GM21576 (cell line): ENCODE data around the gene ADAMTS5.

Experiments used
- ATAC-seq: cut with Tn5 transposase; IDR thresholded peaks from one replicate; pipeline ENCODE4 v1.9.1; 2021; ENCODE audit warnings: mild to moderate bottlenecking, moderate library complexity; ENCODE audit not compliant: unreplicated experiment

The ADAMTS5 gene

DNA sequence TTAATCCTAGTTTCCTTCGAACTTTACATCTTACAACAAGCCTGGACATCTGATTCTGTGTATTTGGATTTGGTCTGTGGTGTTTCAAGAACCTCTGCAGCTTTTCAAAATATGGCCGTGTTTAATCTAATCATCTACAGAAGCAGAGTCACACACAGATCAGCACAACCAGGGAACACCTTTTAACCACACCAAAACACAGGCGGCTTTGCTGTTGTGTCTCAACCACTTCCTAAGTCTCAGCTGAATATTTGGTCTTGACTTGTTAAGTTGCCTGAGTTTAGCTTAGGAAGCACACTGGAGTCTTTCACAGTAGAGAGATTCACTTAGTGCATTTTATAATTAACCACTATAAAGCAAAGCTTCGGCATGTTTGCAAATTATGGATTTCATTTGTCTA is 17.1 kb downstream of the ADAMTS5 start:
- no peak for ATAC-seq

DNA sequence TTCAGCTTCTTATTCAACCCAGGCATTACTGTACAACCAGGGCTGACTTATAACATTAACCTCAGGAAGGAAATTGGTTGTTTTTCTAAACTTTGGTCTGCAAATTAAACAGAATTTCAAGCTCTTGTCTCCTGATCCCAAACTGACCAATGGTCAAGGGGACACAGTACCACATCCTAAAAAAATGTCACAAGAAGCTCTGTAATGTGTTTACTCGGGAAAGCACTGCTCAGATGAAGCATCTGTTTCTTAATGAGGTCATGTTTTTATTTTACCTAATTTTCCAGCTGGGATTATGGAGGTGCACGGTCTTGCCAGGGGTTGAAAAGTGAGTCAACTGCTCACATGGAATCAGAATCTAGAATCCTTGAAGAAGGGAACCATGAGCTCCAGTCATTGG is 18.7 kb downstream of the ADAMTS5 start:
- ATAC-seq = no peak

DNA sequence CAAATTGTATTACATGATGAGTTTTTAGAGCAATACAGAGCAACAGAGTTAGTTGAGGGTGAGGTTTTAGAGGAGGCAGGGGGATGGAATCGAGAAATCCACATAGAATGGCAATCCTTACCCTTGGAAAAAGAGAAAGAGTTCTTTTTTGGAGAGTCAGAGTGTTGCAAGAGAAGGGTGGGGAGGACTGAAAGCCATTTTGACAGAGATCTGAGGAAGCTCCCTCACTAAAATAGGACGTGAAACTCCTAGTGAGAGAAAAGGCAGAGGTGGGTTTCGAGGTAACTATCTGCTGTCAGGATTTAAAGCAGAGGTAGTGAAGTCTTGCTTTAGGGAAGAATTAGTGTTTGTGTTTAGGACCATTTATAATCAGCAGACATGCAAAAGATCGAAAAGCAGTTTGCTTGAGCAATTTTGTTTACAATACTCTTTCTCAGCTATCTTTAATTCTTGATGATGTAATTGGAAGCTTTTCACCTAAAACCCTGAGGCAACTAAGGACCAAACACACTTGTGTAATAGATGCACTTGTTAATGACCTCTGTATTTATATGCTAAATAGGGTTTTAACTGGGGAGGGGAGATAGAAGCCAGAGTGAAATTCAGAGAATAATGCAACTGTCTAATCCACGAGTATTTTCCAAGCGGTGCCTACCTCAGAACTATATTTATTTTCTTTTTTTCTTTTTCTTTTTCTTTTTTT is 20.0 kb downstream of the ADAMTS5 start:
- no peak for ATAC-seq

DNA sequence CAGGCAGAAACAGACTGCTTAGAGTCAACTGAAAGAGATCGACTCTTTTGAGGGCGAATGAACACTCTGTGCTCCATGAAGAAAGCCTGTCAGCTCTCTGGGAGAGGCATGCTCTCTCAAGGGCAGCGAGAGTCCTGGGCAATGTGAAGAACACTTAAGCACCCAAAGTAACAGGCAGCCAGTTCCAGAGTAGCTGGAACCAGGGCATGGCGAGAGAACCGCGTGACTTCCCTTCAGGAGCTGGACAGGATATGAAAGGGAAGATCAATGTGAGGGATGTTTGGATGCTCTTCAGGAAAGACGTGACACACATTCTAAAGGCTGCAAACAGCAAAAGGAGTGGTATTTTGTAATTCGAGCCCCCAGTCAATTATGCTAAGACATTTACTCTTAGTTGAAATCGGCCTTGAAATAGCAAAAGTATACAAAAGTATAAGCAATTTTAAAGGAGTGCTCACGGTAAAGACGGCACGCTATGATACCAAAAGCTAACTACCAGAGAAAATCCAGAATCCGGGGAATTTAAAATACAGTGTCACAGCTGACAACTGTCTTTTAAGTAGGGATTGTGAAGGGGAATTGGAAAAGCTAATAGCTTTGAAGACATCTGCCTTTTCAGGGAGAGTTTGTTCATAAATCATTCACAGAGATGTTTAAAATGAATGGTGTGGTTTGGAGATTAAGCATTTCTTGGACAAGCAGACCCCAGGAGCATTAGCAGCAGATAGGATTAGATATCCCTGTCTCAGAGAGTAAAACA is 20.8 kb downstream of the ADAMTS5 start:
- no peak for ATAC-seq

DNA sequence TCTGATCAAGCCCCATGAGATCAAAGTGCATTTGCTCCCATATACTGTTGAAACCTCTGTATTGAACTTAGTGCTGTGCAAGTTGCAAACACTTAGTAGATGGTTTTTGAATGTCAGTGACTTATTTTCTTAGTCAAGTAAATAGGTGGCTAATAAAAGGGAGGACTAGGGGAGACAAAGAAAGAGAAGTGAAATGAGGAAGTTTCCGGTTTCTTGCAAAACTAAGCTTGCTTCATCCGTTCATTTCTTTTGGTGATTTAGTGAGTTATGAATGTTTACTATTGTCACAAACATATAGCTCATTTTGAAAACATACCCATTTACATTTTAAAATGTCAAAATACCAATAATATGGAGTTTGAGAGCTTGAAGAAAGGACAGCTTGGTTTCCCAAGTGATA is 23.0 kb downstream of the ADAMTS5 start:
- no peak for ATAC-seq

DNA sequence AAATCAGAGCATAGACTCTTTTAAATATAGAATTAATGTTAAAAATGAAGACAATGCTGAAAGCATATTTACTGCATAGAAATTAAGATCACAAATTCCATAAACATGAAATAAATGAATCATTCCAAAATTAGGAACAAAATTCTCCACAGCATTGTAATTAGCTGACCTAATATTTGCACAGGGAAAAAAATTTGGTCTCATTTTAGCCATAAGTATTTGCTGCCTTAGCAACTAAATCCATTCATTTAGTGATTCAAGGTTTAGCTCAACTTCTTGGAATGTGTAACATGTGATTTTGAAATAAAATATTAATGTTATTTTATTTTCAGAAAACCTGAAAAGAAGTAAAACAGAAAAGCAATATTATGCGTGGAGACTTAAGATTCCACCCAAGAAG is 25.5 kb downstream of the ADAMTS5 start:
- ATAC-seq = no peak

DNA sequence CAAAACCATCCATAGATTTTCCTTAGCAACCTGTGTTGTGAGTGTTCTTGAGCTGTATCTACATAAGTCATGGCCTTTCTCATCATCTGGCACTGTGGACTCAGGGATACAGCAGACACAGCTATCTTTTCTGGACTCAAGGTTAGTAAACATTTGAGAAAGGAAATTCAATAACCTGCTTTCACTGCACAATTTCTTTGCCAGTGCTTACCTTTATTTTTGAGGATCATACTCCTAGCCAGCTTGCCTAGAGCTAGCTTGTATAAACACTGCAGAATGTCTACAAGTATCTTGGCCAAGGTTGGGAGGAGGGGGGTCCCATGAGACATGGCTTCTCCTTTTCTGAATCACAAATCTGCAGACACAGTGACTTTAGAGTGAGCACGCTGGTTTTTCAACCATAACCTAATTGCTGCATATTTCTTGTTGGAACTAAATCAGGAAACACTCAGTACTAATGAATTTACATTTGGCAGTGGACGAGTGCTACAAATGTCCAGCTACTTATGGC is 27.2 kb downstream of the ADAMTS5 start:
- no peak for ATAC-seq

DNA sequence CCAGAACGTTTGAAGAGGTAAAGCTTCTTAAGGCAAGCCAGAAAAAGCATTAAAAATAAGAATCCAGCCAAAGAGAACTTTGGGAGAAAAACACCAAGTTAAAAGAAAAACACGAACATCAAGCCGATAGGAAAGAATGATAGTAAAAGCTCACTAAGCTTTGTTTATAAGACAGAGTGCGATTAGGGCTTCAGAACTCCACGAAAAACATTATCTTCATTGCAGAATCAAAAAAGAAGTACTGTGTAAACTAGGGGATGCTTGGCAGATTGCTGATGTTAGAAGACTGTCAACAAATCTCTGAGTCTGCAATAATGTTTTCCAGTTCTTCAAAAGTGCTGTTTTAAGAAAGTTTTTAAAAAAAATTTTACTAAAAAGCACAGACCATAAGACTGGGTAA is 30.2 kb downstream of the ADAMTS5 start:
- ATAC-seq = no peak

DNA sequence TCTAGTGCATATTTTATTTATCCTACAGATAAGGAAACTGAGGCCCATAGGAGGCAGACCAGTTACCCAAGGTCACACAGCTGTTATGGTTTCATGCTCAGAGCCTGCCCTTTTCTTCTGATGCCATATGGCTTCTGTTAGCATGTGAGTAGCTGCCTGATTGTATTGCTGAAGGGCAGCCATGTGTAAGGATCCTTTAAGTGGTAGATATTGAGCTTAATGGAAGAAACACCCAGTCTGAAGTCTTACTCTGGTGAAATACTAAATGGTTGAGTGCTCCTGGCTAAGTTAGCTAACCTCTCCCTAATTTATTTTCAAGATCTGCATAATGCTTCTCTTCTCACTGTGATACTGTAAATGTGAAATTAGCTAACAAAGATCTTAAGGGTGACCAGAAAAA is 30.9 kb downstream of the ADAMTS5 start:
- ATAC-seq = no peak

DNA sequence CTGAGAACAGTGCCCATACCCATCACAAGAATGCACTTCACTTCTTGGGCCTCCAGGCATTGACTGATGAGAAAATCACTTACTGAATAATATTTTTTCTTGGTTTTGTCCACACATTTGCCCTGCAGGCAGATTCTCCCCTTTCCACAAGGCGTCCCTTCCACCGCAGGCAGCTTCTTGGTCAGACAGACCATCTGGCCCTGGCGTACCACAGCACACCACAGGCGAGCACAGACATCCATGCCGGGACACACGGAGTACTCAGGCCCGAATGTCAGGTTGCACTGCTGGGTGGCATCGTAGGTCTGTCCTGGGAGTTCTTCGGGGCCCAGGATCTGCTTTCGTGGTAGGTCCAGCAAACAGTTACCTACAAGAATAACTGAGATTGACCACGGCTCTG is 32.5 kb downstream of the ADAMTS5 start:
- no peak for ATAC-seq

DNA sequence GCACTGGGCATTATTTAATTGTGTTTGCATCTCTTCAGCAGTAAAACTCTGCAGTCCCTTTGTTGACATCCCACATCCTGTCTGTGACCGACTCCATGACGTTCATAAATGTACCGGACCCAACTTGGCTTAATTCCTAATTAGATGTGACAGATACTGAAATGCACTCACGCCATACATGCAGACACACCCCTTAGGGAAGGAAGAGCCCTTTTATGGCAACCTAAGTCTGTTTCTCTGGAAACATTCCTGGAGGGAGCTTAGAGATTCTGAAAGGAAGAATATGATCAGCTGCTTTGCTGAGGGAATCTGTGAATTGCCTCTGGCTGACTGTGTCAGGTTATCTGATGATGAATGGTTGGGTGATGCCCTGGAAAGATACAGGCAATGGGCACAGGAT is 33.4 kb downstream of the ADAMTS5 start:
- ATAC-seq = no peak

DNA sequence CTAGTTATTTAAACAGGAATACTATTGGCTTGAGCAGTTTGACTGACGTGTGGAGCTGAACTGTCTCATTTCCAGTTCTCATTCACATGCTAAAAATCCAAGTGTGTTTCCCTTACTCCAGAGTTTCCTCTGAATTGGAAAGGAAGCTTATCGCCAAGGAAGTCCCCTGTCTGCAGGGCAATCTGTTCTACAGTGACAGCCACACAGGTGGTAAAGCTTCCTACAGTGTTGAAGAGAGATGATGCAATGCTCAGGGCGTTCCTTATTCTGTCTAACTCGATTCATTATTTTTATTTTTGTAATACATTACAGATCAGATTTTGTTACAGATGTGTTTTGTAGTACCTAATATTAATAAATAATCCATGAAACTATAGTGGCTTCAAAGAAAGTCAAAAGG is 41.3 kb downstream of the ADAMTS5 start:
- no peak for ATAC-seq

DNA sequence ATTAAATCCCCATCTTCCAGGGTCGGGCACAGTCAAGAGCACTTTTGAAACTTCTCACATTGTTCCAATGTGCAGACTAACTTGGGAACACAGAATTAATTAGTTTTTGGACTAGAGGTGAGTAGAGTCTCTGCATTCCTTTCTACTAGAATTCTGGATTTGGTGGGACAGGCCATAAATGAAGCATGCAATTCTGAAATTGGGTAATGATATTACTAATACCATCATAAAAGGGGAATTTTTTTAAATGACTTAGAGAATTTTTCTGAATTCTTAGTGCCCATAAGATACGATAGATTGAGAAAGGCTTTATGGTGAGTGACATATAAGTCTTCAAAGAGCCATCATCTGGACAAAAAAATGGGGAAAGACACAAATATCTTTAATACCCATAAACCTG is 41.8 kb downstream of the ADAMTS5 start:
- ATAC-seq = no peak

DNA sequence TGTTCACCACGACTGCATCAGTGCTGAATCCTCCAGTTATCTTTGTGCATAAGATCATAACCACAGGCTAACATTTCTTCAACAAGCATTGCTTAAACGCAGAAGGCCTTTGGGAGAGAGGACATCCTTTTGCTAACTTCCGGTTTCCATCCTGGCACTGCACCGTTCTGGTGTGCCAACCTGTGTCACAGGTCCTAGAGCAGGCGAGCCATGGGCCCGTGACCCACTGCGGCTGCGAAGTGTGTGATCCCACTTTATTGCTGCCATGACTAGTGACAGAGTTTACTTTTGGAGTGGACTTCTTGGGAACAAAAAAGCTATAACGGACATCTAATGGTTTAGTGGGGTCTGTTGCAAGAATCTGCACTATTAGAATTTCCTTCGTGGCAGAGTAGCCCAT is 42.9 kb downstream of the ADAMTS5 start:
- no peak for ATAC-seq

DNA sequence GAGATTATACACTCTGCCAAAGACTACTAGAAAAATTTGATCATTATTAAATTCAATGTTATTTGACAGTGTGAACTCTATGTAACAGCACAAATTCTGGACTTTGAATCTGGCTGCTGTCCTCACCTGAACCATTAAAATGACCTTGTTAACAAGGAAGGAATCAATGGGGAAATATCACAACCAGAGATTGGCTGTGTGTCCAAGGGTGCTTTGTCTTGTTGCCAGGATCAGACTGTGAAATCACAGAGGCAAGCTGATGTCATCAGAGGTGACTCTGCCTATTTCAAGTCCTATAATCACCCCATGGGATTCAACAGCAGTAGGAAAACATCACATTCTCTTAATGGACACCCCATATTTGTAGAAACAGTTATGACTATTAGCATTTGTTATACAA is 46.8 kb downstream of the ADAMTS5 start:
- ATAC-seq = no peak

DNA sequence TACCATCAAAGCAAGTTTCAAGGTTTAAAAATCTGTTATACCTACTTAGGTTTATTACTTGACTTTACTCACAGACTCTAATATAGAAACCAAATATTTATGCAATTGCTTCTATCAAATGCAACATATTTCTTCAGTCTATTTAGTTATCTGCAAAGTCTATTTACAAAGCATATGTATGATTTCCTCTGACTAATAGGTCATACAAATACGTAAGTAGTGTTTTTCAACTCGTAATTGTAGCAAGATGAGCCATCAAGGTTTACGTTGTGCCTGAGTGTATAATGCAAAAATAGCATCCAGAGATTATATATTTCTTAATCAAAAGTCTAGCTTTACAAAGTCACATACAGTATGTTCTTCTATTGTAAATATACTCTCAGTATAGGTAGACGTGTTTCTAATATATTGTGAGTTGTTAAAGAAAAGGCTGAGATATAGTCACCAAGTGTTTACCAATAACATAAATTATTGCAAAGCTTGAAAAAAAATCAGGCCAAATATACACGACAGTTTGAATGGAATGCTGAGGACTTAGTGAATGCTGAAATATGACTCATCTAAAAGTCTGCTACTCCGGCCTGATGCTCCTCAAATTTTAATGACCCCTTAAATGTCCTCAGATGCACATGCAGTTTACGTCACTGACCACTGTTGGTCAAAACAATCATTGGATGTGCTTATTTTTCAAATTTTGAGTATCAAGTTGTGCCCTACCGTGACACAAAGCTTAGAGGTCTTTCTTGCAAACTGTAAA is 48.4 kb downstream of the ADAMTS5 start:
- no peak for ATAC-seq

DNA sequence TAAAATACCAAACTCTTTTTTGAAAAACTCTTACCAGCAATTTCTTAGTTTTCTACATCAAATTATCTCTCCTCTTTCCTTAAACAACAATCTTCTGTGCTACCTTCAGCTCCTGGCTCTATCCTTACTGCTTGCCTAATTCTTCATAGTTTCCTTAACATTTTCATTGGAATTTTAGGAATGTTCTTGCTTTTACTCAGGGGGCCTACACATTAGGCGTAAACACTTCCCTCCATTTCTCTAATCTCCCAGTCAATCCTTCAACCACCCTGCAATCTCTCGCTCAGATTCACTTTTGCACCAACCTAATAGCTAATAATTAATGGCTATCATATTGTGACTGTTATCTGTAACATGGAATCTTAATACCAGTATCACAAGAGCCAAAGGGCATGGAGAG is 50.1 kb downstream of the ADAMTS5 start:
- no peak for ATAC-seq

DNA sequence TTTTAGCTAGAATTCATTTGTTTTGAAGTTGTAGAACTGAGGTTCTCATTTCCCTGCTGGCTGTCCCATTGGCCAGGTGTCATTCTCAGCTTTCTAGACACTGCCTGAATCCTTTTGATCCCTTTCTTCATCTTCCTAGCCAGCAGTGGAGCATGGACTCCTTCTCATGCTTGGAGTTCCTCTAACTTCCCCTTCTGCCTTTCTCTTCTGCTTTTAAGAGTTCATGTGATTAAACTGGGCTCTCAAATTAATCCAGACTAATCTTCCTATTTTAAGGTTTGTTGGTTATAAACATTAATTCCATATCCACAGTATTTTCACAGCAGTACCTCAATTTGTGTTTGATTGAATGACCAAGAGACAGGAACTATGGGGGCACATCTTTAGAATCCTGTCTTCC is 52.3 kb downstream of the ADAMTS5 start:
- ATAC-seq = no peak

DNA sequence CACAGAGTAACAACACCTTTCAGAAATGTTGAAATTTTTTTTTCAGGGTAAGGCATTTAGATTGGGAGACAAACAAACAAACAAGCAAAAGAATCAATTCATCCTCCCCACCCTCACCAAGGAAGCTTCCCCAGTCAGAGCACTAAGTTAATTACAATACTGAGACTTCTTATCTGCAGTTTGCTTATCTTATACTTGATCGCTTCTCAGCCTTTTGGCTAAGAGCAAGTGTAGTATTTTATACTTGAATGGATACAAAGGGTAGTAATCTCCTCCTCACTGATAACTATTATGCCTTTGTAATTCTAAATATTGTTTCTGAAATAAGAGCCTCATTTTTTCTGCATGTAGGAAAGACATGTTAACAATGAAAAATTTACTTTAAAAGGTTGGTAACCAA is 54.4 kb downstream of the ADAMTS5 start:
- ATAC-seq = no peak

DNA sequence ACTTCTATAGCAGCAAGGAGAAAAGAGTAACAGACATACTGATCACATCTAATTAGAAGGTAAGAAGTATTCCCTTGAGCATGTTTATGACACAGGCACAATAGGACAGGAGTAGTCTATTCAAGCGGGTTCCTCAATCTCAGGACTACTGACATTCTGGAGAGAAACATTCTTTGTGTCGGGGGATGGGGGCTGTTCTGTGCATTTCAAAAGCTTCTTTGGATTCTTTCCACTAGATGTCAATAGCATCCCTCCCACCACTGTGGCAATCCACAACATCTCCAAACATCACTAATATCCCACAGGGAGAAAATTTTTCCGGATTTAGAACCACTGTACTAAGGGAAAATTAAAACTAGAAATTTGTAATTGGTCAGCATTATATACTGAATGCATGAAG is 56.9 kb downstream of the ADAMTS5 start:
- ATAC-seq = no peak

DNA sequence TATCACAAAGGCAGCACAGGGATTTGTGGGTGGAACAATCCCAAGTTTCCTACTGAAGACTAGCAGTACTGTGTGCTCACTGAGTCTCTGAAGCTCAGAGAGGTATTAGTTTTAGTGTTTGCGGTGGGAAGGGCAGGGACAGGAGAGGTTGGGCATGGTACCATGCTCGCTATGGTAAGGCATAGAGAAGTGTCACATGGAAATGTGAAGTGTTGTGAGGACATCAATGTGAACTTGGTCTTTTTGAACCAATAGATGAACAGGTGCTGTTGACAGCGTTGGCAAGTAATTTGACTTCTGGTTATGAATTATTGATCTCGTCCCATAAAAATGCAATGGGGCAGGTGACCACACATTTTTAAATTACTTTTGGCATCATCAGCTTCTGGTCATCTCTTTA is 65.9 kb downstream of the ADAMTS5 start:
- no peak for ATAC-seq

DNA sequence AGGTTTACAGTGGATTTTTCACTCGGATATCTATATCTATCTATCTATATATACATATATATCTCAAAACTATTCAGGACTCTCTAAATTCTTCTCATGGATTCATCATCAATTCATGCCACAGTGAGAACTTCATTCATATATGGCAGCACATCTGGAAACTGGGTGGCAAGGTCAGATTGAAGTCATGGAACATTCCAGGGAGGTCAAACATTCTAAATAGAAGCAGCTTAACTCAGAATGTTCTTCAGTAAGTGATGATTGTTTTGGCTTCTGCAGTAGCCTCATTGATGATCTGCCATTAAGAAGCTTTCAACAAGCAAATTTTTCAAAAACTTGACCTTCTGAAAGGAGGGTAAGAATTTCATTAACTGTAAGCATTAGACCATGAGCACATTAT is 74.7 kb downstream of the ADAMTS5 start:
- no peak for ATAC-seq
